ENCODE data around the gene TNS3.
A peak's percentile ranks its signal among the peaks of the same experiment; 100 is the strongest.
"Not testable (repeated sequence)": the region's sequence is repeated elsewhere in the genome, so short reads cannot be mapped to it uniquely, and the experiment has no call there.

The TNS3 gene

GRCh38 chr7:47561715-47562446 lies 20.0 kb downstream of the TNS3 start:
- no peak for DNase-seq (ENCODE audit: low read depth)

GRCh38 chr7:47559306-47560220 lies 22.3 kb downstream of the TNS3 start:
- no peak for DNase-seq (ENCODE audit: low read depth)

GRCh38 chr7:47557694-47558670 lies 23.9 kb downstream of the TNS3 start:
- DNase-seq (ENCODE audit: low read depth), result no peak

- no peak for DNase-seq (ENCODE audit: low read depth)
These were observed 24.6 kb downstream of the TNS3 start for GRCh38 chr7:47557317-47557693.

GRCh38 chr7:47556511-47557180 lies 25.3 kb downstream of the TNS3 start:
- peak; percentile 73 for DNase-seq (ENCODE audit: low read depth)

- no peak for DNase-seq (ENCODE audit: low read depth)
These were observed 28.6 kb downstream of the TNS3 start for GRCh38 chr7:47553309-47553708.

GRCh38 chr7:47552621-47553020 lies 29.3 kb downstream of the TNS3 start:
- peak; percentile 87 for DNase-seq (ENCODE audit: low read depth)

GRCh38 chr7:47551668-47552440 lies 30.1 kb downstream of the TNS3 start:
- DNase-seq (ENCODE audit: low read depth), result no peak

- DNase-seq (ENCODE audit: low read depth), result no peak
These were observed 31.0 kb downstream of the TNS3 start for GRCh38 chr7:47550788-47551470.

- DNase-seq (ENCODE audit: low read depth), result no peak
These were observed 32.0 kb downstream of the TNS3 start for GRCh38 chr7:47549916-47550315.

- DNase-seq (ENCODE audit: low read depth), result no peak
These were observed 32.5 kb downstream of the TNS3 start for GRCh38 chr7:47549397-47549796.

- DNase-seq (ENCODE audit: low read depth), result no peak
These were observed 33.4 kb downstream of the TNS3 start for GRCh38 chr7:47548546-47548945.

GRCh38 chr7:47546733-47547494 lies 35.0 kb downstream of the TNS3 start:
- DNase-seq (ENCODE audit: low read depth), result no peak

GRCh38 chr7:47546171-47546570 lies 35.7 kb downstream of the TNS3 start:
- DNase-seq (ENCODE audit: low read depth), result no peak

- DNase-seq (ENCODE audit: low read depth), result no peak
These were observed 37.5 kb downstream of the TNS3 start for GRCh38 chr7:47544416-47544815.

GRCh38 chr7:47543714-47544113 lies 38.2 kb downstream of the TNS3 start:
- DNase-seq (ENCODE audit: low read depth), result no peak

GRCh38 chr7:47543056-47543455 lies 38.9 kb downstream of the TNS3 start:
- DNase-seq (ENCODE audit: low read depth), result no peak

- DNase-seq (ENCODE audit: low read depth), result no peak
These were observed 39.9 kb downstream of the TNS3 start for GRCh38 chr7:47542051-47542450.

- not testable (repeated sequence) for DNase-seq (ENCODE audit: low read depth)
These were observed 40.4 kb downstream of the TNS3 start for GRCh38 chr7:47541485-47541884.

Data from iris pigment epithelial cell (primary cell).